SK-N-SH treated with all-trans-retinoic acid at 6 μM for 48 hours (cell line): Measurements from ENCODE around the gene CTBS.

Experiments used
- ATAC-seq: fragments of 200-7000 bp; cut with Tn5 transposase; 3 replicates; pipeline ENCODE4 v1.9.1; 2020; ENCODE audit warnings: mild to moderate bottlenecking, moderate library complexity
- ARNTL ChIP-seq: fragments of 450-650 bp; formaldehyde crosslinking; IDR thresholded peaks from 2 replicates; pipeline ENCODE4 v1.5.0; 2020; ENCODE audit warnings: low read depth, mild to moderate bottlenecking, moderate library complexity, borderline replicate concordance
- BACH2 ChIP-seq: fragments of 250-450 bp; sonication (Bioruptor Pico); IDR thresholded peaks from 2 replicates; pipeline ENCODE4 v1.9.0; 2021; ENCODE audit warnings: mild to moderate bottlenecking, borderline replicate concordance
- CREB5 ChIP-seq: fragments of 250-450 bp; sonication (Bioruptor Pico); IDR thresholded peaks from 2 replicates; pipeline ENCODE4 v1.5.1; 2020; ENCODE audit warnings: low read depth, mild to moderate bottlenecking, moderate library complexity
- CSDC2 ChIP-seq: fragments of 250-450 bp; sonication (Bioruptor Pico); IDR thresholded peaks from 2 replicates; pipeline ENCODE4 v1.5.0; 2020; ENCODE audit warnings: mild to moderate bottlenecking, moderate library complexity
- CSRNP3 ChIP-seq: fragments of 250-450 bp; sonication (Bioruptor Pico); IDR thresholded peaks from 2 replicates; pipeline ENCODE4 v1.5.1; 2021; ENCODE audit warnings: mild to moderate bottlenecking, moderate library complexity
- ESRRG ChIP-seq: fragments of 250-450 bp; sonication (Bioruptor Pico); IDR thresholded peaks from 2 replicates; pipeline ENCODE4 v1.6.1; 2021; ENCODE audit warnings: mild to moderate bottlenecking
- GLIS3 ChIP-seq: fragments of 250-450 bp; sonication (Bioruptor Pico); IDR thresholded peaks from 2 replicates; pipeline ENCODE4 v1.5.0; 2020; ENCODE audit warnings: mild to moderate bottlenecking, moderate library complexity
- ISL1 ChIP-seq: fragments of 250-450 bp; sonication (Bioruptor Pico); IDR thresholded peaks from 2 replicates; pipeline ENCODE4 v2.1.2; 2022; ENCODE audit warnings: mild to moderate bottlenecking, moderate library complexity
- OSR1 ChIP-seq: fragments of 250-450 bp; sonication (Bioruptor Pico); IDR thresholded peaks from 2 replicates; pipeline ENCODE4 v1.8.0; 2022; ENCODE audit warnings: moderate library complexity, mild to moderate bottlenecking, inconsistent platforms
- PATZ1 ChIP-seq: fragments of 250-450 bp; sonication (Bioruptor Pico); IDR thresholded peaks from 2 replicates; pipeline ENCODE4 v1.8.0; 2020; ENCODE audit warnings: mild to moderate bottlenecking, moderate library complexity, borderline replicate concordance
- POU6F1 ChIP-seq: fragments of 250-450 bp; sonication (Bioruptor Pico); IDR thresholded peaks from 2 replicates; pipeline ENCODE4 v1.8.0; 2021; ENCODE audit warnings: low read depth, mild to moderate bottlenecking, moderate library complexity, borderline replicate concordance
- PPARA ChIP-seq: fragments of 250-450 bp; sonication (Bioruptor Pico); IDR thresholded peaks from 2 replicates; pipeline ENCODE4 v1.5.0; 2020; ENCODE audit warnings: mild to moderate bottlenecking, borderline replicate concordance
- RARB ChIP-seq: fragments of 250-450 bp; sonication (Bioruptor Pico); IDR thresholded peaks from 2 replicates; pipeline ENCODE4 v1.8.0; 2021; ENCODE audit warnings: mild to moderate bottlenecking, moderate library complexity
- SNAI2 ChIP-seq: fragments of 250-450 bp; sonication (Bioruptor Pico); IDR thresholded peaks from 2 replicates; pipeline ENCODE4 v1.5.0; 2020; ENCODE audit warnings: mild to moderate bottlenecking, moderate library complexity
- TCF4 ChIP-seq: fragments of 250-450 bp; sonication (Bioruptor Pico); IDR thresholded peaks from 2 replicates; pipeline ENCODE4 v1.8.0; 2021; ENCODE audit warnings: mild to moderate bottlenecking, moderate library complexity, borderline replicate concordance
- TSHZ2 ChIP-seq: fragments of 250-450 bp; sonication (Bioruptor Pico); IDR thresholded peaks from 2 replicates; pipeline ENCODE4 v1.5.0; 2020; ENCODE audit warnings: mild to moderate bottlenecking, moderate library complexity
- ZFP3 ChIP-seq: fragments of 250-450 bp; sonication (Bioruptor Pico); IDR thresholded peaks from 2 replicates; pipeline ENCODE4 v1.5.0; 2020; ENCODE audit warnings: mild to moderate bottlenecking, moderate library complexity
- ZFP30 ChIP-seq: fragments of 450-650 bp; formaldehyde crosslinking; IDR thresholded peaks from 2 replicates; pipeline ENCODE4 v1.5.0; 2022; ENCODE audit warnings: mild to moderate bottlenecking, moderate library complexity
- ZNF565 ChIP-seq: fragments of 450-650 bp; formaldehyde crosslinking; conservative IDR thresholded peaks from 2 replicates; pipeline ENCODE4 v1.5.0; 2020; ENCODE audit warnings: low read depth, mild to moderate bottlenecking, moderate library complexity
- ZNF70 ChIP-seq: fragments of 450-650 bp; formaldehyde crosslinking; IDR thresholded peaks from 2 replicates; pipeline ENCODE4 v1.5.0; 2020; ENCODE audit warnings: mild to moderate bottlenecking, moderate library complexity
- ZNF8 ChIP-seq: fragments of 450-650 bp; formaldehyde crosslinking; IDR thresholded peaks from 2 replicates; pipeline ENCODE4 v1.5.0; 2020; ENCODE audit warnings: mild to moderate bottlenecking, moderate library complexity

The CTBS gene

GRCh38 chr1:84613887-84614286 lies 39.6 kb upstream of the CTBS start:
- ATAC-seq: no peak
- TF ChIP-seq ESRRG (CRISPR knock-in tag) (no peak), CSRNP3 (CRISPR knock-in tag) (no peak), TCF4 (CRISPR knock-in tag) (no peak), CREB5 (CRISPR knock-in tag) (no peak), TSHZ2 (CRISPR knock-in tag) (no peak), GLIS3 (no peak), BACH2 (no peak), CSDC2 (CRISPR knock-in tag) (no peak), ZFP3 (CRISPR knock-in tag) (no peak), RARB (CRISPR knock-in tag) (no peak), SNAI2 (CRISPR knock-in tag) (no peak), ZNF70 (CRISPR knock-in tag) (no peak), PPARA (CRISPR knock-in tag) (no peak), ARNTL (CRISPR knock-in tag) (no peak), ZNF565 (no peak), POU6F1 (no peak), PATZ1 (CRISPR knock-in tag) (no peak), OSR1 (no peak), ISL1 (CRISPR knock-in tag) (no peak), ZNF8 (CRISPR knock-in tag) (no peak)

GRCh38 chr1:84613026-84613425 lies 38.8 kb upstream of the CTBS start:
- no peak for ATAC-seq
- TF ChIP-seq CSDC2 (CRISPR knock-in tag) (no peak), ZFP3 (CRISPR knock-in tag) (no peak), CSRNP3 (CRISPR knock-in tag) (no peak), CREB5 (CRISPR knock-in tag) (no peak), ZNF8 (CRISPR knock-in tag) (no peak), ESRRG (CRISPR knock-in tag) (no peak), PPARA (CRISPR knock-in tag) (no peak), RARB (CRISPR knock-in tag) (no peak), ISL1 (CRISPR knock-in tag) (no peak), ZFP30 (no peak), PATZ1 (CRISPR knock-in tag) (no peak), TCF4 (CRISPR knock-in tag) (no peak), ZNF70 (CRISPR knock-in tag) (no peak), SNAI2 (CRISPR knock-in tag) (no peak), OSR1 (no peak), GLIS3 (no peak), TSHZ2 (CRISPR knock-in tag) (no peak), BACH2 (no peak)
